Measurements from ENCODE around the gene SDF4. TPM values are rescaled to one million over a fixed set of nuclear protein-coding genes. Genes with fewer than 3 reads are reported as not detected.

Gene SDF4
- total RNA-seq, 6 donors from 2014 or later, result 79.0 to 172 (median 148) TPM

DNA sequence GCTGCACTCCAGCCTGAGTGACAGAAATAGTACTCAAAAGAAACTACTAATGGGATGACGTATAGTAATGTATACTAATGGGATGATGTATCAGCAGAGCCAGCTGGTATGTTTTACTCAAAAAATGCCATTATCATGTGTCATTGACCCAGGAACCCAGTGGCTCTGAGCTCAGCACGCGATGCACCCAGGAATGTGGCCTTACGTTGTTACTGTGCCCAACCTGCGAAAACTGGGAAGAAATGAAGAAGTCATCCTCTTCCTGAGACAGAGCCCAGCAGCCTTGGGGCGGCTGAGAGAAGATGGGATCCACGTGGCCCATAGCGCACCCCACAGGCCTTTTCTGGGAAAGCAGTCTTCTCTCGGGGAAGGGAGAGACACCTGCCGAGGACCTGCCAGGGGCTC is 33.1 kb upstream of the SDF4 start:
- H3K27ac ChIP-seq, result no peak overlapping the region
- no peak for ATAC-seq (ENCODE audit: low FRiP score in 2 of 2)

DNA sequence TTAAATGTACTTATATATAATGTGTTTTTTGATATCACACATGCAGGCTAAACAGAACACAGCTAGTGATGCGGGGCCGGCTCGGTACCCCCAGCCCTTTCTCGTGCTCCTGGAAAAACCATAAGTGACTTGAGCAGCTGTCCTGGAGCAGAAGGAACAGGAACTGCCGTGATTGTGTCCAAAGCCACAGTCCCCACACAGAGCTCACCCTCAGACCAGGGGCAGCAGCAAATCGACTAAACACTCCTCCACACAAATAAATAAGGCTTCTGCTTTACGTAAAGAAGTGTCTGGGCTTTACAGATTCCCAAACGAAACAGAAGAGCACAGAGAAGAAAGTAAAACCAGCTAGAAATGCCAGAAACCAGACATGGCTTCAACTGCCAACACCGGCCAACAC is 32.2 kb upstream of the SDF4 start:
- Histone ChIP-seq H3K36me3 (peaks cover 19 to 94% (median 59%) of the 10 kb centered on the region in 4 donors), H3K9me3 (no peaks in the 10 kb centered on the region), H3K27ac (peak overlapping the region in 1 of 4 donors; percentile 26), H3K4me3 (no peak overlapping the region), H3K4me1 (peaks cover 0 to 15% (median 2%) of the 10 kb centered on the region in 4 donors), H3K27me3 (no peaks in the 10 kb centered on the region)
- 88 to 92% methylated on average over 9 of the region's 9 CpGs for WGBS, 2 donors
- TF ChIP-seq EP300 (IDR thresholded peaks at IDR 0.05), result no peak
- TF ChIP-seq POLR2AphosphoS5 (IDR thresholded peaks at IDR 0.05), result no peak
- TF ChIP-seq POLR2A (IDR thresholded peaks at IDR 0.05), result no peak
- TF ChIP-seq, protein P1, sequence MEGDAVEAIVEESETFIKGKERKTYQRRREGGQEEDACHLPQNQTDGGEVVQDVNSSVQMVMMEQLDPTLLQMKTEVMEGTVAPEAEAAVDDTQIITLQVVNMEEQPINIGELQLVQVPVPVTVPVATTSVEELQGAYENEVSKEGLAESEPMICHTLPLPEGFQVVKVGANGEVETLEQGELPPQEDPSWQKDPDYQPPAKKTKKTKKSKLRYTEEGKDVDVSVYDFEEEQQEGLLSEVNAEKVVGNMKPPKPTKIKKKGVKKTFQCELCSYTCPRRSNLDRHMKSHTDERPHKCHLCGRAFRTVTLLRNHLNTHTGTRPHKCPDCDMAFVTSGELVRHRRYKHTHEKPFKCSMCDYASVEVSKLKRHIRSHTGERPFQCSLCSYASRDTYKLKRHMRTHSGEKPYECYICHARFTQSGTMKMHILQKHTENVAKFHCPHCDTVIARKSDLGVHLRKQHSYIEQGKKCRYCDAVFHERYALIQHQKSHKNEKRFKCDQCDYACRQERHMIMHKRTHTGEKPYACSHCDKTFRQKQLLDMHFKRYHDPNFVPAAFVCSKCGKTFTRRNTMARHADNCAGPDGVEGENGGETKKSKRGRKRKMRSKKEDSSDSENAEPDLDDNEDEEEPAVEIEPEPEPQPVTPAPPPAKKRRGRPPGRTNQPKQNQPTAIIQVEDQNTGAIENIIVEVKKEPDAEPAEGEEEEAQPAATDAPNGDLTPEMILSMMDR (IDR thresholded peaks at IDR 0.05), result no peak
- DNase-seq (no peak), ATAC-seq (ENCODE audit: low FRiP score in 2 of 2) (no peak)

More for the DNA sequence above, 33.1 kb upstream of the SDF4 start:
- Histone ChIP-seq H3K9me3 (no peaks in the 10 kb centered on the region), H3K4me1 (peaks cover under 1 to 19% (median 3%) of the 10 kb centered on the region in 4 donors), H3K27me3 (no peaks in the 10 kb centered on the region), H3K36me3 (peaks cover 17 to 86% (median 51%) of the 10 kb centered on the region in 4 donors), H3K4me3 (no peak overlapping the region)
- TF ChIP-seq POLR2AphosphoS5 (IDR thresholded peaks at IDR 0.05), result no peak
- TF ChIP-seq EP300 (IDR thresholded peaks at IDR 0.05), result no peak
- TF ChIP-seq, protein P1 (IDR thresholded peaks at IDR 0.05), result no peak
- no peak for TF ChIP-seq POLR2A (IDR thresholded peaks at IDR 0.05)
- no peak for DNase-seq
- 83 to 88% methylated on average over 9 to 10 of the region's 10 CpGs for WGBS, 2 donors

DNA sequence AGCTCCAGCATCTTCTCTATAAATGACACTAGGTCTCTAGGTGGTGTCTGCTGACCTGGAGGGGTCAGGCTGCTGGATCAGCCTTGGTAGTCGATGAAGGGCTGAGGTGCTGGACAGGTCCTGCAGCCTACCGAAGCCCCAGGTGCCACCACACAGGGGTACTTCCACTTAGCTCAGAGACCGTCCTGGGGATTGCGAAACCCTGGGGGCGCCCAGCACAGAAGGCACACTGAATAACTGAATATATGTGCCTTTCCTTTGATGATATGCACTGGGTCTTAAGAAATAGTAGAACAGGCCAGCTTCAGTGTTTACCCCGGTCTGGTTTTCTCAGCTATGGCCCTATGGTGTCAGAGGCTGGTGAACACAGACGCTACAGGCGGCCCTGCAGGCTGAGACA is 31.0 kb upstream of the SDF4 start:
- 79 to 84% methylated on average over 4 to 8 of the region's 8 CpGs for WGBS, 2 donors
- H3K27me3 ChIP-seq, result no peaks in the 10 kb centered on the region
- H3K4me1 ChIP-seq, result peaks cover 0 to 22% (median 2%) of the 10 kb centered on the region in 4 donors
- H3K36me3 ChIP-seq, result peaks cover 22 to 90% (median 63%) of the 10 kb centered on the region in 4 donors
- ATAC-seq (ENCODE audit: low FRiP score in 2 of 2) (no peak), DNase-seq (no peak)
- H3K4me3 ChIP-seq, result no peak overlapping the region
- H3K9me3 ChIP-seq, result no peaks in the 10 kb centered on the region
- TF ChIP-seq POLR2A (IDR thresholded peaks at IDR 0.05) (no peak), EP300 (IDR thresholded peaks at IDR 0.05) (no peak), POLR2AphosphoS5 (IDR thresholded peaks at IDR 0.05) (no peak)
- TF ChIP-seq, protein P1 (IDR thresholded peaks at IDR 0.05), result no peak
- H3K27ac ChIP-seq, result no peak overlapping the region

DNA sequence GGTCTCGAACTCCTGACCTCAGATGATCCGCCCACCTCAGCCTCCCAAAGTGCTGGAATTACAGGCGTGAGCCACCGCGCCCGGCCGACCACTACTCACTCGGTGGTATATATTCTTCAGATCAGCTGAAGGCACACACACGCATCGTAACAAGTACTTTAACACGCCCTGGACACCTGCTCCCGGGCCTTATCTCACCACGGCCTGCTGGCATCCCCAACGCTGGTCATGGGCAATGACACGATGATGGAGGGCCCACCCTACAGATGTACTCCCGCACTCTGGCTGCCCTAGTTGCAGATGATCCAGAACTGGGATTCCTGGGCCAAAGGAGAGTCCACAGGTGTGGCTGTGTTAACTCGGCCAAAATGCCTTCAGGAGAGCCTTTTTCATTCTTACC is 30.3 kb upstream of the SDF4 start:
- WGBS, 2 donors, result 97 to 99% methylated on average over 16 to 17 of the region's 17 CpGs
- DNase-seq (no peak), ATAC-seq (ENCODE audit: low FRiP score in 2 of 2) (no peak)

More for the DNA sequence above, 30.3 kb upstream of the SDF4 start:
- peaks cover 19 to 84% (median 59%) of the 10 kb centered on the region in 4 donors for H3K36me3 ChIP-seq
- H3K9me3 ChIP-seq, result no peaks in the 10 kb centered on the region
- no peak overlapping the region for H3K27ac ChIP-seq
- no peak overlapping the region for H3K4me3 ChIP-seq
- no peaks in the 10 kb centered on the region for H3K27me3 ChIP-seq
- TF ChIP-seq POLR2A (IDR thresholded peaks at IDR 0.05) (no peak), EP300 (IDR thresholded peaks at IDR 0.05) (no peak), POLR2AphosphoS5 (IDR thresholded peaks at IDR 0.05) (no peak)
- TF ChIP-seq, protein P1 (IDR thresholded peaks at IDR 0.05), result no peak
- peaks cover 0 to 22% (median 2%) of the 10 kb centered on the region in 4 donors for H3K4me1 ChIP-seq

Data from upper lobe of left lung (tissue), 6 donors.